ENCODE measurements around the gene ZNF215. TPM values are rescaled to one million over a fixed set of nuclear protein-coding genes. Genes with fewer than 3 reads are reported as not detected.
"Not testable (repeated sequence)": the region's sequence is repeated elsewhere in the genome, so short reads cannot be mapped to it uniquely, and the experiment has no call there.

ZNF215 gene
- total and polyA plus RNA-seq, 4 donors: 0.07 to 0.42 (median 0.20) TPM

DNA sequence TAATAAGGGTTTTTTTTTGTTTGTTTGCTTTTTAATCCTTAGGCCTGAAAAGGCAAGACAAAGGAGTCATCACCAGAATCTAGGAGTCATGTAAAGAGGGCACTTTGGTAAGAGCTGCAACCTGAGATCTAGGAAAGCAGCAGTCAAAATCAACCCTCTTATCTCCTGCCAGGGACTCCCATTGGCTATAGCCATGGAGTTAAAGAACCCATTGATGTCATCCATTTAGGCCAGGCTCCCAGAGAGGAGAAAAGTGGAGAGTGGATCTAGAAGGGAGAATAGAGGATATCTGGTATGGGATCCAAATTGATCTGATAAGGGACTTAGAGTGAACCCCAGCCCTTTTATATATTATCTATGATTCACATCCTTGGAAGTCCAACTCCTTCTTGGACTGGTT, 35.9 kb downstream of the ZNF215 start:
- H3K4me3 ChIP-seq (ENCODE audit: low read depth in 1 of 3, low read length in 3 of 3): no peak overlapping the region
- H3K36me3 ChIP-seq (ENCODE audit: control insufficient read depth in 4 of 4, insufficient read depth in 3 of 4, low read depth in 1 of 4, low read length in 3 of 4): no peaks in the 10 kb centered on the region
- TF ChIP-seq RXRA (IDR thresholded peaks at IDR 0.05): no peak
- TF ChIP-seq GABPA (IDR thresholded peaks at IDR 0.05 in 1 of 2, conservative IDR thresholded peaks at IDR 0.05 in 1 of 2): no peak
- no peak for TF ChIP-seq JUND (IDR thresholded peaks at IDR 0.05)
- no peak for TF ChIP-seq NR2F2 (IDR thresholded peaks at IDR 0.05)
- TF ChIP-seq HNF4G (IDR thresholded peaks at IDR 0.05): no peak
- no peak for TF ChIP-seq RAD21 (IDR thresholded peaks at IDR 0.05)
- TF ChIP-seq EGR1 (IDR thresholded peaks at IDR 0.05; ENCODE audit: low read depth in 2 of 2): no peak
- H3K27ac ChIP-seq (ENCODE audit: low read depth in 1 of 2, low read length in 2 of 2): no peak overlapping the region
- H3K4me1 ChIP-seq (ENCODE audit: control insufficient read depth in 4 of 4, insufficient read depth in 4 of 4, low read length in 3 of 4): no peaks in the 10 kb centered on the region
- H3K27me3 ChIP-seq (ENCODE audit: control insufficient read depth in 4 of 4, insufficient read depth in 4 of 4, low read length in 3 of 4): peaks cover 0 to 3% (median 0%) of the 10 kb centered on the region in 4 donors
- no peak for DNase-seq (ENCODE audit: low spot score)
- no peak overlapping the region for H3K9ac ChIP-seq (ENCODE audit: low read depth in 1 of 2, low read length in 2 of 2)
- no peaks in the 10 kb centered on the region for H3K9me3 ChIP-seq (ENCODE audit: control insufficient read depth in 4 of 4, low read length in 3 of 4)

DNA sequence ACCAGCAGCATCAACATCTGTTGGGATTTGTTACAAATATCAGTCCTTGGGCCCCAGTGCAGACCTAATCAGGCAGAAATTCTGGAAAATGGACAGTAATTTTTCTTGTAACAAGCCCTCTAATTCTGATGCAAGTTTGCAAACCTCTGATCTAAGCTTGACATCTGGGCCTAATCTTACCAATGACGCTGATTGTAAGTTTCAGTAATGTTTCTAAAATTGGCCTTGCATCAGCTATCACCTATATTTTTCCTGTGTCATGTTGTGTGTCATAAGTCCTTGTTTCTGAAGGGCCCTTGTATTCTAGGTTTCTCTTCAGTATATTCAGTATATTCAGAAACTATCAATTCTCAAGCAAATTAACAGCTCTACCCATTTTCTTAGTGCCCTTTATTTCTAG, 36.4 kb downstream of the ZNF215 start:
- H3K9ac ChIP-seq (ENCODE audit: low read depth in 1 of 2, low read length in 2 of 2): no peak overlapping the region
- no peak for TF ChIP-seq FOXA2 (IDR thresholded peaks at IDR 0.05)
- TF ChIP-seq MAX (IDR thresholded peaks at IDR 0.05): no peak
- TF ChIP-seq HNF4G (IDR thresholded peaks at IDR 0.05): no peak
- no peak for DNase-seq (ENCODE audit: low spot score)
- no peaks in the 10 kb centered on the region for H3K4me1 ChIP-seq (ENCODE audit: control insufficient read depth in 4 of 4, insufficient read depth in 4 of 4, low read length in 3 of 4)
- 93% methylated on average over 1 of the region's 1 CpG for WGBS
- no peaks in the 10 kb centered on the region for H3K9me3 ChIP-seq (ENCODE audit: control insufficient read depth in 4 of 4, low read length in 3 of 4)
- no peak overlapping the region for H3K4me3 ChIP-seq (ENCODE audit: low read depth in 1 of 3, low read length in 3 of 3)
- no peaks in the 10 kb centered on the region for H3K36me3 ChIP-seq (ENCODE audit: control insufficient read depth in 4 of 4, insufficient read depth in 3 of 4, low read depth in 1 of 4, low read length in 3 of 4)
- peaks cover 0 to 3% (median 0%) of the 10 kb centered on the region in 4 donors for H3K27me3 ChIP-seq (ENCODE audit: control insufficient read depth in 4 of 4, insufficient read depth in 4 of 4, low read length in 3 of 4)
- no peak overlapping the region for H3K27ac ChIP-seq (ENCODE audit: low read depth in 1 of 2, low read length in 2 of 2)

GRCh38 chr11:6968816-6969215, 42.6 kb downstream of the ZNF215 start:
- no peak for DNase-seq (ENCODE audit: low spot score)
- H3K9me3 ChIP-seq (ENCODE audit: control insufficient read depth in 4 of 4, low read length in 3 of 4): no peaks in the 10 kb centered on the region
- no peaks in the 10 kb centered on the region for H3K27me3 ChIP-seq (ENCODE audit: control insufficient read depth in 4 of 4, insufficient read depth in 4 of 4, low read length in 3 of 4)
- no peak overlapping the region for H3K9ac ChIP-seq (ENCODE audit: low read depth in 1 of 2, low read length in 2 of 2)
- no peaks in the 10 kb centered on the region for H3K4me1 ChIP-seq (ENCODE audit: control insufficient read depth in 4 of 4, insufficient read depth in 4 of 4, low read length in 3 of 4)
- no peaks in the 10 kb centered on the region for H3K36me3 ChIP-seq (ENCODE audit: control insufficient read depth in 4 of 4, insufficient read depth in 3 of 4, low read depth in 1 of 4, low read length in 3 of 4)
- no peak overlapping the region for H3K4me3 ChIP-seq (ENCODE audit: low read depth in 1 of 3, low read length in 3 of 3)
- TF ChIP-seq JUND (IDR thresholded peaks at IDR 0.05) (no peak), YY1 (IDR thresholded peaks at IDR 0.05) (no peak), HNF4G (IDR thresholded peaks at IDR 0.05) (no peak), FOXA2 (IDR thresholded peaks at IDR 0.05) (no peak), RAD21 (IDR thresholded peaks at IDR 0.05) (no peak), HNF4A (conservative IDR thresholded peaks at IDR 0.05) (no peak), EGR1 (IDR thresholded peaks at IDR 0.05; ENCODE audit: low read depth in 2 of 2) (no peak), SP1 (IDR thresholded peaks at IDR 0.05) (no peak), FOXA1 (IDR thresholded peaks at IDR 0.05) (no peak)
- TF ChIP-seq, protein P1, sequence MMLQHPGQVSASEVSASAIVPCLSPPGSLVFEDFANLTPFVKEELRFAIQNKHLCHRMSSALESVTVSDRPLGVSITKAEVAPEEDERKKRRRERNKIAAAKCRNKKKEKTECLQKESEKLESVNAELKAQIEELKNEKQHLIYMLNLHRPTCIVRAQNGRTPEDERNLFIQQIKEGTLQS (IDR thresholded peaks at IDR 0.05): no peak
- TF ChIP-seq, protein P2, sequence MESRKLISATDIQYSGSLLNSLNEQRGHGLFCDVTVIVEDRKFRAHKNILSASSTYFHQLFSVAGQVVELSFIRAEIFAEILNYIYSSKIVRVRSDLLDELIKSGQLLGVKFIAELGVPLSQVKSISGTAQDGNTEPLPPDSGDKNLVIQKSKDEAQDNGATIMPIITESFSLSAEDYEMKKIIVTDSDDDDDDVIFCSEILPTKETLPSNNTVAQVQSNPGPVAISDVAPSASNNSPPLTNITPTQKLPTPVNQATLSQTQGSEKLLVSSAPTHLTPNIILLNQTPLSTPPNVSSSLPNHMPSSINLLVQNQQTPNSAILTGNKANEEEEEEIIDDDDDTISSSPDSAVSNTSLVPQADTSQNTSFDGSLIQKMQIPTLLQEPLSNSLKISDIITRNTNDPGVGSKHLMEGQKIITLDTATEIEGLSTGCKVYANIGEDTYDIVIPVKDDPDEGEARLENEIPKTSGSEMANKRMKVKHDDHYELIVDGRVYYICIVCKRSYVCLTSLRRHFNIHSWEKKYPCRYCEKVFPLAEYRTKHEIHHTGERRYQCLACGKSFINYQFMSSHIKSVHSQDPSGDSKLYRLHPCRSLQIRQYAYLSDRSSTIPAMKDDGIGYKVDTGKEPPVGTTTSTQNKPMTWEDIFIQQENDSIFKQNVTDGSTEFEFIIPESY (IDR thresholded peaks at IDR 0.05): no peak
- no peak overlapping the region for H3K27ac ChIP-seq (ENCODE audit: low read depth in 1 of 2, low read length in 2 of 2)
- 98% methylated on average over 1 of the region's 1 CpG for WGBS

DNA sequence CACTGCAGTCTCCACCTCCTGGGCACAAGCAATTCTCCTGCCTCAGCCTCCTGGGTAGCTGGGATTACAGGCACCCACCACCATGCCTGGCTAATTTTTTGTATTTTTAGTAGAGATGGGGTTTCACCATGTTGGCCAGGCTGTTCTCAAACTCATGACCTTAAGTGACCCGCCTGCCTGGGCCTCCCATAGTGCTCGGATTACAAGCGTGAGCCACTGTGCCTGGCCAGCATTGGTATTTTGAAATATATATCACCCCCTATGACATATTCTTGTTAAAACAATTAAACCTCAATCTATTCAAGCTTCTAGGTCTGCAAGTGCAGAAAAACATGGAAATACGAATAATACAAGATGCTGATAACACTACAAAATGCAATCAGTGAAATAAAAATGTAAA, 43.6 kb downstream of the ZNF215 start:
- not testable (repeated sequence) for DNase-seq (ENCODE audit: low spot score); H3K4me1 ChIP-seq (ENCODE audit: control insufficient read depth in 4 of 4, insufficient read depth in 4 of 4, low read length in 3 of 4); H3K4me3 ChIP-seq (ENCODE audit: low read depth in 1 of 3, low read length in 3 of 3); H3K36me3 ChIP-seq (ENCODE audit: control insufficient read depth in 4 of 4, insufficient read depth in 3 of 4, low read depth in 1 of 4, low read length in 3 of 4); H3K27ac ChIP-seq (ENCODE audit: low read depth in 1 of 2, low read length in 2 of 2); H3K9ac ChIP-seq (ENCODE audit: low read depth in 1 of 2, low read length in 2 of 2); H3K27me3 ChIP-seq (ENCODE audit: control insufficient read depth in 4 of 4, insufficient read depth in 4 of 4, low read length in 3 of 4); H3K9me3 ChIP-seq (ENCODE audit: control insufficient read depth in 4 of 4, low read length in 3 of 4)
- WGBS: 81% methylated on average over 4 of the region's 4 CpGs

Data from liver (tissue), 9 donors.